Measurements from ENCODE around the gene KLF17.

KLF17 gene

GRCh38 chr1:44119525-44119924 lies 904 bp downstream of the KLF17 start:
- Histone ChIP-seq H3K27me3 (ENCODE audit: insufficient read depth, poor library complexity, severe bottlenecking) (no peaks in the 10 kb centered on the region), H3K4me3 (replicated peaks; ENCODE audit: insufficient read depth, low read length) (no peak overlapping the region), H3K27ac (replicated peaks) (no peak overlapping the region)
- TF ChIP-seq POLR2AphosphoS5 (IDR thresholded peaks at IDR 0.05; ENCODE audit: low read depth): no peak
- no peak for TF ChIP-seq SPI1 (IDR thresholded peaks at IDR 0.05; ENCODE audit: borderline replicate concordance, low read depth)
- DNase-seq (ENCODE audit: low read depth in 1 of 2, low spot score in 1 of 2): no peak

- TF ChIP-seq CTCF (IDR thresholded peaks at IDR 0.05; ENCODE audit: insufficient read depth, low read length) (no peak), REST (IDR thresholded peaks at IDR 0.05; ENCODE audit: insufficient replicate concordance, low read depth) (no peak), SPI1 (IDR thresholded peaks at IDR 0.05; ENCODE audit: borderline replicate concordance, low read depth) (no peak), GABPA (IDR thresholded peaks at IDR 0.05; ENCODE audit: low read depth) (no peak), POLR2AphosphoS5 (IDR thresholded peaks at IDR 0.05; ENCODE audit: low read depth) (no peak)
- no peak for DNase-seq (ENCODE audit: low read depth in 1 of 2, low spot score in 1 of 2)
- no peak overlapping the region for H3K4me3 ChIP-seq (replicated peaks; ENCODE audit: insufficient read depth, low read length)
- no peaks in the 10 kb centered on the region for H3K27me3 ChIP-seq (ENCODE audit: insufficient read depth, poor library complexity, severe bottlenecking)
- no peak overlapping the region for H3K27ac ChIP-seq (replicated peaks)
These were observed 1.9 kb downstream of the KLF17 start for GRCh38 chr1:44120398-44120949.

DNA sequence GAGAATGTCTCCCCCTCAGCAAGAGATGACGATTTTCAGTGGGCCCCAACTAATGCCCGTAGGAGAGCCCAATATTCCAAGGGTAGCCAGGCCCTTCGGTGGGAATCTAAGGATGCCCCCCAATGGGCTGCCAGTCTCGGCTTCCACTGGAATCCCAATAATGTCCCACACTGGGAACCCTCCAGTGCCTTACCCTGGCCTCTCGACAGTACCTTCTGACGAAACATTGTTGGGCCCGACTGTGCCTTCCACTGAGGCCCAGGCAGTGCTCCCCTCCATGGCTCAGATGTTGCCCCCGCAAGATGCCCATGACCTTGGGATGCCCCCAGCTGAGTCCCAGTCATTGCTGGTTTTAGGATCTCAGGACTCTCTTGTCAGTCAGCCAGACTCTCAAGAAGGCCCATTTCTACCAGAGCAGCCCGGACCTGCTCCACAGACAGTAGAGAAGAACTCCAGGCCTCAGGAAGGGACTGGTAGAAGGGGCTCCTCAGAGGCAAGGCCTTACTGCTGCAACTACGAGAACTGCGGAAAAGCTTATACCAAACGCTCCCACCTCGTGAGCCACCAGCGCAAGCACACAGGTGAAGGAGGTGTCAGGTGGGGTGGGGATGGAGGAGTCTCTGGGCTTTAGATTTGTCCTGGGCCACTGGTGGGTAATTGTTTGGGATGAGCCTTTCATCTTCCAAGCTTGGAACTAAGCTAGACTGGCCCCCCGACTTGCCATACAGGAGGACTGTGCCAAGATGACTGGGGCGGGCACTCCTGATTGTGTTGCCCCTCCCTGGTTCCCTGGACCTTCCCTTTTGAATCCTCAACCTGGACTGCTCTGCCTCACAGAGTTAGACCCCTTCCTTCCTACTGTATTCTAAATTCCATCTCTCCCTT lies 11.2 kb downstream of the KLF17 start:
- Histone ChIP-seq H3K27ac (replicated peaks) (no peak overlapping the region), H3K4me3 (replicated peaks; ENCODE audit: insufficient read depth, low read length) (no peak overlapping the region), H3K27me3 (ENCODE audit: insufficient read depth, poor library complexity, severe bottlenecking) (no peaks in the 10 kb centered on the region)
- TF ChIP-seq GABPA (IDR thresholded peaks at IDR 0.05; ENCODE audit: low read depth) (no peak), CTCF (IDR thresholded peaks at IDR 0.05; ENCODE audit: insufficient read depth, low read length) (no peak), REST (IDR thresholded peaks at IDR 0.05; ENCODE audit: insufficient replicate concordance, low read depth) (no peak), SPI1 (IDR thresholded peaks at IDR 0.05; ENCODE audit: borderline replicate concordance, low read depth) (no peak), POLR2AphosphoS5 (IDR thresholded peaks at IDR 0.05; ENCODE audit: low read depth) (no peak)
- DNase-seq (ENCODE audit: low read depth in 1 of 2, low spot score in 1 of 2): no peak

- no peak for TF ChIP-seq CTCF (IDR thresholded peaks at IDR 0.05; ENCODE audit: insufficient read depth, low read length)
- no peak for TF ChIP-seq REST (IDR thresholded peaks at IDR 0.05; ENCODE audit: insufficient replicate concordance, low read depth)
- TF ChIP-seq SPI1 (IDR thresholded peaks at IDR 0.05; ENCODE audit: borderline replicate concordance, low read depth): no peak
- no peak for TF ChIP-seq GABPA (IDR thresholded peaks at IDR 0.05; ENCODE audit: low read depth)
- TF ChIP-seq POLR2AphosphoS5 (IDR thresholded peaks at IDR 0.05; ENCODE audit: low read depth): no peak
- DNase-seq (ENCODE audit: low read depth in 1 of 2, low spot score in 1 of 2): no peak
- H3K4me3 ChIP-seq (replicated peaks; ENCODE audit: insufficient read depth, low read length): no peak overlapping the region
- no peaks in the 10 kb centered on the region for H3K27me3 ChIP-seq (ENCODE audit: insufficient read depth, poor library complexity, severe bottlenecking)
- no peak overlapping the region for H3K27ac ChIP-seq (replicated peaks)
These were observed 12.8 kb downstream of the KLF17 start for GRCh38 chr1:44131411-44131810.

All from HL-60 (cell line).